OCI-LY1 (cell line): ENCODE measurements around the gene GPR176.

Experiments used
- H2AFZ ChIP-seq: fragments of 200-600 bp; sonication (generic), shearing (Covaris generic); 2 replicates; pipeline ENCODE4 v1.6.0; 2014; ENCODE audit warnings: antibody characterized with exemption, mild to moderate bottlenecking, low read length
- H3F3A ChIP-seq: fragments of 200-600 bp; sonication (generic), shearing (Covaris generic); 2 replicates; pipeline ENCODE4 v1.6.0; 2014; ENCODE audit warnings: mild to moderate bottlenecking, antibody characterized with exemption, low read length, moderate library complexity; ENCODE audit not compliant: insufficient read depth
- H3K27ac ChIP-seq: fragments of 200-600 bp; sonication (generic); 2 replicates; pipeline ENCODE4 v1.5.1; 2014; ENCODE audit warnings: low read length, mixed run types, mild to moderate bottlenecking, low read depth; ENCODE audit not compliant: poor library complexity, severe bottlenecking
- H3K27me3 ChIP-seq: fragments of 200-600 bp; sonication (generic); 2 replicates; pipeline ENCODE4 v1.6.0; 2014; ENCODE audit warnings: antibody characterized with exemption, mild to moderate bottlenecking, low read length, moderate library complexity; ENCODE audit not compliant: insufficient read depth
- H3K36me3 ChIP-seq: fragments of 200-600 bp; sonication (generic); 2 replicates; pipeline ENCODE4 v1.6.1; 2014; ENCODE audit warnings: mild to moderate bottlenecking, antibody characterized with exemption, low read length, moderate library complexity, mixed read lengths; ENCODE audit not compliant: insufficient read depth
- H3K4me1 ChIP-seq: fragments of 200-600 bp; sonication (generic); 2 replicates; pipeline ENCODE4 v1.5.1; 2014; ENCODE audit warnings: mild to moderate bottlenecking, low read length, moderate library complexity; ENCODE audit not compliant: insufficient read depth, severe bottlenecking
- H3K4me2 ChIP-seq: fragments of 200-600 bp; sonication (generic), shearing (Covaris generic); 2 replicates; pipeline ENCODE4 v1.6.1; 2014; ENCODE audit warnings: low read length
- H3K4me3 ChIP-seq: fragments of 200-600 bp; sonication (generic); 2 replicates; pipeline ENCODE4 v1.5.1; 2014; ENCODE audit warnings: low read length, low read depth, mild to moderate bottlenecking, mixed read lengths; ENCODE audit not compliant: poor library complexity, severe bottlenecking
- H3K79me2 ChIP-seq: fragments of 200-600 bp; shearing (Covaris generic); 2 replicates; pipeline ENCODE4 v1.6.1; 2016; ENCODE audit warnings: mixed run types, low read length, mixed read lengths; ENCODE audit not compliant: insufficient read depth
- H3K9ac ChIP-seq: fragments of 200-600 bp; sonication (generic), shearing (Covaris generic); 2 replicates; pipeline ENCODE4 v1.6.1; 2014; ENCODE audit warnings: mild to moderate bottlenecking, low read length, mixed read lengths
- H3K9me2 ChIP-seq: fragments of 200-600 bp; sonication (generic), shearing (Covaris generic); 2 replicates; pipeline ENCODE4 v1.6.1; 2014; ENCODE audit warnings: low read depth, mild to moderate bottlenecking, low read length, mixed read lengths
- H3K9me3 ChIP-seq: fragments of 200-600 bp; shearing (Covaris generic); 2 replicates; pipeline ENCODE4 v1.6.1; 2014; ENCODE audit warnings: low read length, mixed read lengths
- H4K20me1 ChIP-seq: fragments of 200-600 bp; sonication (generic), shearing (Covaris generic); 2 replicates; pipeline ENCODE4 v1.6.0; 2016; ENCODE audit warnings: mild to moderate bottlenecking, low read length; ENCODE audit not compliant: insufficient read depth
- EZH2 ChIP-seq: fragments of 200-600 bp; sonication (generic), shearing (Covaris generic); IDR thresholded peaks from 2 replicates; pipeline ENCODE4 v1.8.0; 2017; ENCODE audit warnings: borderline replicate concordance, mixed run types, mild to moderate bottlenecking, antibody characterized with exemption, low read length, moderate library complexity, mixed read lengths
- TF ChIP-seq, protein P1 (sequence below): fragments of 200-600 bp; sonication (generic), shearing (Covaris generic); IDR thresholded peaks from 2 replicates; pipeline ENCODE4 v1.5.1; 2017; ENCODE audit warnings: mild to moderate bottlenecking, antibody characterized with exemption, low read length, moderate library complexity, mixed read lengths

Gene GPR176

DNA sequence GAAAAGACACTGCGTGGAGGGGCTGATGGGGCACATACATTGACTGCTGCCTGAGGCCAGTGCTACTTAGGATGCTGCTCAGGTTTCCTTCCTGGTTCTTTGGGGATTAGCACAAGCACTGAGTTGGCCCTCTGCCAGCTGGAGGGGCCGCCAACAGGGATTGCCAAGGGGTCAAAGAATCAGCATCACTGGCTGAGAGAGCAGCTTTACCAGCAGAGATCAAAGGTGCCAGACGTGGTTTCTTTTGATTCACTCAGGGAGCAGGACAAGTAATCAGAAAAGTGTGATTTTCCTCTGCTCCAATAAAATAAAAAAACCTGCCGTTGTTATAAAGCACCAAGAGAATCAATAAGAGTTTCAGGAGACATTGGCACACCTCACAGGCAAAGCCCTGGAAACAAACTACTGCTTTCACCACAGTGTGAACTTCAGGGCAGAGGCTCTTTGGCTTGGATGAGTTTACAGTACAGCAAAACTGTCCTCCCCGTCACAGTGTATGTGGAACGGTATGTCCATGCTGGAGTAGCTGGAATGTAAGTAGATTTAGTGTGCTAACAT lies 91.6 kb downstream of the GPR176 start:
- Histone ChIP-seq H3K9me2 (no peaks in the 10 kb centered on the region), H3K79me2 (no peaks in the 10 kb centered on the region), H3K9me3 (no peaks in the 10 kb centered on the region)

DNA sequence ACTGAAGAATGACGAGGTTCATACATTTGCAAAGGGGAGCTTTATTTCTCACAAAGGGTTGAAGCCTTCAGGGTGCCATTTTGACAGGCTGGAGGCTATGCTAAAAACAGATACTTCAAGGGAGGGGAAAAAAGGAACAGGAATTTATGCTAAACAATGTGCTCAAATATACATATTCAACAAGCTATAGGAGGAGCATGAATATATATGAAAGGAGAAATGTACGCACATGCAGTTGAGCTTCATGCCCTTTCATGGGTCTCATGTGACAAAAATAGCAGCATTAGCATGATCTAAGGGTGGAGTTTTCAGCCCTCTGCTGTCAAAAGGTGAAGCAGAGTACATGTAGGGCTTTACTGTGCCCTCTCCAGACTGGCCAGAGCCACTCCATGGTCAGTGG lies 93.1 kb downstream of the GPR176 start:
- Histone ChIP-seq H3K4me1 (no peaks in the 10 kb centered on the region), H3K27me3 (no peaks in the 10 kb centered on the region), H4K20me1 (no peaks in the 10 kb centered on the region), H3F3A (no peaks in the 10 kb centered on the region), H3K27ac (no peak overlapping the region), H3K4me3 (no peak overlapping the region), H3K4me2 (no peak overlapping the region), H3K9me3 (no peaks in the 10 kb centered on the region), H3K9me2 (no peaks in the 10 kb centered on the region), H2AFZ (no peak overlapping the region), H3K9ac (no peak overlapping the region), H3K79me2 (no peaks in the 10 kb centered on the region), H3K36me3 (no peaks in the 10 kb centered on the region)
- TF ChIP-seq EZH2 = no peak
- TF ChIP-seq, protein P1, sequence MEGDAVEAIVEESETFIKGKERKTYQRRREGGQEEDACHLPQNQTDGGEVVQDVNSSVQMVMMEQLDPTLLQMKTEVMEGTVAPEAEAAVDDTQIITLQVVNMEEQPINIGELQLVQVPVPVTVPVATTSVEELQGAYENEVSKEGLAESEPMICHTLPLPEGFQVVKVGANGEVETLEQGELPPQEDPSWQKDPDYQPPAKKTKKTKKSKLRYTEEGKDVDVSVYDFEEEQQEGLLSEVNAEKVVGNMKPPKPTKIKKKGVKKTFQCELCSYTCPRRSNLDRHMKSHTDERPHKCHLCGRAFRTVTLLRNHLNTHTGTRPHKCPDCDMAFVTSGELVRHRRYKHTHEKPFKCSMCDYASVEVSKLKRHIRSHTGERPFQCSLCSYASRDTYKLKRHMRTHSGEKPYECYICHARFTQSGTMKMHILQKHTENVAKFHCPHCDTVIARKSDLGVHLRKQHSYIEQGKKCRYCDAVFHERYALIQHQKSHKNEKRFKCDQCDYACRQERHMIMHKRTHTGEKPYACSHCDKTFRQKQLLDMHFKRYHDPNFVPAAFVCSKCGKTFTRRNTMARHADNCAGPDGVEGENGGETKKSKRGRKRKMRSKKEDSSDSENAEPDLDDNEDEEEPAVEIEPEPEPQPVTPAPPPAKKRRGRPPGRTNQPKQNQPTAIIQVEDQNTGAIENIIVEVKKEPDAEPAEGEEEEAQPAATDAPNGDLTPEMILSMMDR = no peak

More for the DNA sequence above, 91.6 kb downstream of the GPR176 start:
- TF ChIP-seq, protein P1 = no peak
- TF ChIP-seq EZH2 = no peak
- H3K27me3 ChIP-seq = no peaks in the 10 kb centered on the region
- H3K27ac ChIP-seq = no peak overlapping the region
- no peaks in the 10 kb centered on the region for H3K4me1 ChIP-seq
- H2AFZ ChIP-seq = no peak overlapping the region
- no peaks in the 10 kb centered on the region for H3F3A ChIP-seq
- H4K20me1 ChIP-seq = no peaks in the 10 kb centered on the region
- no peak overlapping the region for H3K4me2 ChIP-seq
- no peaks in the 10 kb centered on the region for H3K36me3 ChIP-seq
- no peak overlapping the region for H3K9ac ChIP-seq
- H3K4me3 ChIP-seq = no peak overlapping the region

DNA sequence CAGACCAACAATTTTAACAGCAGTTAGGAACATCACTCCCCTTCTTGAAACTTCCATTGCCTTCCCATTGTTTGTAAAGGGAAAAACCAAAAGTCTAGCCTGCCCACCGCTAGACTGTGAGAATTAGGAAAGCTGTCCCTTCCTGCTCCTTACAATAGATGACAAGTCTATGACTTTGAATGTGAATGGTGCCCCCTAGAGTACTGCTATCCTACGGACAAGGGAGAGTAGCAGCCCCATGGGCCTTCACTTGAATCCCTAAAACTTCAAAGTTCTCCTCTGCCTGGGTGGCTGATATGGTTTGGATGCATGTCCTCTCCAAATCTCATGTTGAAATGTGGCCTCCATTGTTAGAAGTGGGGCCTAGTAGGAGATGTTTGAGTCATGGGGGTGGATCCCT lies 96.4 kb downstream of the GPR176 start:
- TF ChIP-seq, protein P1 = no peak
- TF ChIP-seq EZH2 = no peak
- Histone ChIP-seq H3K27ac (no peak overlapping the region), H3K27me3 (no peaks in the 10 kb centered on the region), H3K79me2 (no peaks in the 10 kb centered on the region), H3K4me1 (no peaks in the 10 kb centered on the region), H2AFZ (no peak overlapping the region), H3F3A (no peaks in the 10 kb centered on the region), H3K36me3 (no peaks in the 10 kb centered on the region), H3K4me2 (no peak overlapping the region), H3K4me3 (no peak overlapping the region), H3K9ac (no peak overlapping the region), H4K20me1 (no peaks in the 10 kb centered on the region), H3K9me3 (no peaks in the 10 kb centered on the region), H3K9me2 (no peaks in the 10 kb centered on the region)
